Calu3 (cell line): ENCODE results near the gene CUL4A. TPM values are rescaled to one million over a fixed set of nuclear protein-coding genes. Genes with fewer than 3 reads are reported as not detected.
"Not testable (repeated sequence)": the region's sequence is repeated elsewhere in the genome, so short reads cannot be mapped to it uniquely, and the experiment has no call there.

Source experiments
- BruUV-seq: library from RNA; stranded (reverse); fragments of 400-500 nt; replicated peaks from 2 replicates; lab custom pipeline; 2021; lab: Mats Ljungman, UMichigan
- CTCF ChIA-PET: fragments of 300-600 bp; sonication (Branson Sonifier 250); formaldehyde crosslinking; loops from one replicate; lab custom pipeline; 2022; ENCODE audit warnings: antibody characterized with exemption; lab: Charles Lee
- DNase-seq: peaks from one replicate; pipeline ENCODE4 v3.0.0; 2022
- H3K27ac Mint-ChIP-seq: one replicate; pipeline ENCODE4 v1.8.0; 2022; ENCODE audit warnings: mixed read lengths; ENCODE audit not compliant: unreplicated experiment
- H3K27me3 Mint-ChIP-seq: one replicate; pipeline ENCODE4 v1.8.0; 2022; ENCODE audit warnings: mixed read lengths; ENCODE audit not compliant: unreplicated experiment
- H3K36me3 Mint-ChIP-seq: one replicate; pipeline ENCODE4 v1.8.0; 2022; ENCODE audit warnings: mild to moderate bottlenecking, moderate library complexity, mixed read lengths; ENCODE audit not compliant: insufficient read depth, unreplicated experiment
- H3K4me1 Mint-ChIP-seq: one replicate; pipeline ENCODE4 v1.8.0; 2022; ENCODE audit warnings: mild to moderate bottlenecking, low read depth, mixed read lengths; ENCODE audit not compliant: unreplicated experiment
- H3K4me3 Mint-ChIP-seq: one replicate; pipeline ENCODE4 v1.8.0; 2022; ENCODE audit warnings: mild to moderate bottlenecking, low read depth, moderate library complexity, mixed read lengths; ENCODE audit not compliant: unreplicated experiment
- H3K9me3 Mint-ChIP-seq: one replicate; pipeline ENCODE4 v1.8.0; 2022; ENCODE audit warnings: low read depth, mixed read lengths; ENCODE audit not compliant: unreplicated experiment
- intact Hi-C: fragments of 100-400 bp; cut with micrococcal nuclease; formaldehyde crosslinking; loops from one replicate; pipeline ENCODE4 v1.10.0; 2022; ENCODE audit not compliant: unreplicated experiment
- total RNA-seq: library from RNA; stranded (reverse); gene quantifications from 2 replicates; pipeline ENCODE4 v1.2.3, GENCODE V29; 2022
- TF ChIP-seq, protein P1 (sequence below): fragments of 200-600 bp; IDR thresholded peaks from one replicate; pipeline ENCODE4 v1.8.0; 2022; ENCODE audit warnings: antibody characterized with exemption; ENCODE audit not compliant: unreplicated experiment

Gene CUL4A
- total RNA-seq, 1 experiment from 2014 or later = 32.1 TPM

DNA sequence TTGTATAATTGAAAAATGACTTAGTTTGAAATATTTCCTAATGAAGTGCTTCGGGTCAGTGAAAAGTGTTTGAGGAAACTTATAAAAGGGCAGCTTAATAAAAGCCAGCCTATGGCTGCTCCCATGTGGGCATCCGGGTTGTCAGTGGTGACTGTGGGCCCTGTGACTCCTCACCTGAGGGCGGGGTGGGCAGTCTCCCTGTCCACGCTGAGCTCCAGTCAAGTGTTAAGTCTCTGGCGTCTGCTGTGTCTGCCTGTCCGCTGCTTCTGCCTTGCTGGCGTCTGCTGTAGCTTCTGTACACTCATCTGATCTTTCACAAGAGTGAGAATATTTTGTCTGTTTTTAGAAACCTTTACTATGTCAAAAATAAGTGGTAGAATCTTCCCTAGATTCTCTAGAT lies 94.7 kb downstream of the CUL4A start:
- H3K9me3 Mint-ChIP-seq = no peaks in the 10 kb centered on the region
- no TSS peak for BruUV-seq
- CTCF ChIA-PET = no interaction called here
- no peaks in the 10 kb centered on the region for H3K36me3 Mint-ChIP-seq
- H3K4me3 Mint-ChIP-seq = no peak overlapping the region
- DNase-seq = no peak
- intact Hi-C loops = no loop called here
- TF ChIP-seq, protein P1, sequence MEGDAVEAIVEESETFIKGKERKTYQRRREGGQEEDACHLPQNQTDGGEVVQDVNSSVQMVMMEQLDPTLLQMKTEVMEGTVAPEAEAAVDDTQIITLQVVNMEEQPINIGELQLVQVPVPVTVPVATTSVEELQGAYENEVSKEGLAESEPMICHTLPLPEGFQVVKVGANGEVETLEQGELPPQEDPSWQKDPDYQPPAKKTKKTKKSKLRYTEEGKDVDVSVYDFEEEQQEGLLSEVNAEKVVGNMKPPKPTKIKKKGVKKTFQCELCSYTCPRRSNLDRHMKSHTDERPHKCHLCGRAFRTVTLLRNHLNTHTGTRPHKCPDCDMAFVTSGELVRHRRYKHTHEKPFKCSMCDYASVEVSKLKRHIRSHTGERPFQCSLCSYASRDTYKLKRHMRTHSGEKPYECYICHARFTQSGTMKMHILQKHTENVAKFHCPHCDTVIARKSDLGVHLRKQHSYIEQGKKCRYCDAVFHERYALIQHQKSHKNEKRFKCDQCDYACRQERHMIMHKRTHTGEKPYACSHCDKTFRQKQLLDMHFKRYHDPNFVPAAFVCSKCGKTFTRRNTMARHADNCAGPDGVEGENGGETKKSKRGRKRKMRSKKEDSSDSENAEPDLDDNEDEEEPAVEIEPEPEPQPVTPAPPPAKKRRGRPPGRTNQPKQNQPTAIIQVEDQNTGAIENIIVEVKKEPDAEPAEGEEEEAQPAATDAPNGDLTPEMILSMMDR = no peak
- no peak overlapping the region for H3K27ac Mint-ChIP-seq
- H3K4me1 Mint-ChIP-seq = no peaks in the 10 kb centered on the region
- no peaks in the 10 kb centered on the region for H3K27me3 Mint-ChIP-seq

DNA sequence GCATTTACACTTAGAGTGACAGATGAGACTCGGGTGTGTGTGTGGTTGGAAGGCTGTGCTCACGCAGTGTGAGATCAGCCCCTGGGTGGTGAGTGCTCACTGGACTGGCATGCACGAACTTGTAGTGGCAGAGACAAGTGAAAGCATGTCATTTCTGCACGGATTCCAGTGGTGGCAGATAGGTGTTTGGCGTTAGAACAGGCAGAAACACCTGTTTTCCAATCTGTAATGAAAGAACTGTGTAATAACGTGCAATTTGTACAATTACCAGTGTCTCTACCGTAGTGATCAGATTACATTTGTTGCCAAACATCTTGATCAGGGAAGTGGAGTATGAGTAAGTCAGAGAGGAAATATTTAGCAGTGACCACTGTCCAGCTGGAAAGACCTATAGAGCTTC lies 95.8 kb downstream of the CUL4A start:
- Mint-ChIP-seq H3K36me3 (no peaks in the 10 kb centered on the region), H3K27ac (no peak overlapping the region), H3K27me3 (no peaks in the 10 kb centered on the region), H3K4me1 (no peaks in the 10 kb centered on the region), H3K9me3 (no peaks in the 10 kb centered on the region), H3K4me3 (no peak overlapping the region)
- no peak for DNase-seq
- intact Hi-C loops = no loop called here
- TF ChIP-seq, protein P1 = no peak
- CTCF ChIA-PET = no interaction called here
- no TSS peak for BruUV-seq

- H3K9me3 Mint-ChIP-seq = no peaks in the 10 kb centered on the region
- H3K4me1 Mint-ChIP-seq = no peaks in the 10 kb centered on the region
- BruUV-seq = no TSS peak
- intact Hi-C loops = no loop called here
- no peak overlapping the region for H3K27ac Mint-ChIP-seq
- TF ChIP-seq, protein P1 = no peak
- no peak for DNase-seq
- no peaks in the 10 kb centered on the region for H3K27me3 Mint-ChIP-seq
- H3K36me3 Mint-ChIP-seq = peaks cover 6% of the 10 kb centered on the region
- CTCF ChIA-PET = no interaction called here
- H3K4me3 Mint-ChIP-seq = no peak overlapping the region
These were observed 98.1 kb downstream of the CUL4A start for GRCh38 chr13:113307491-113307890.

- intact Hi-C loops = no loop called here
- Mint-ChIP-seq H3K4me3 (no peak overlapping the region), H3K9me3 (no peaks in the 10 kb centered on the region), H3K36me3 (peaks cover 6% of the 10 kb centered on the region), H3K27me3 (no peaks in the 10 kb centered on the region), H3K27ac (no peak overlapping the region), H3K4me1 (no peaks in the 10 kb centered on the region)
- no peak for DNase-seq
- BruUV-seq = no TSS peak
- TF ChIP-seq, protein P1 = no peak
- CTCF ChIA-PET = no interaction called here
These were observed 100.1 kb downstream of the CUL4A start for GRCh38 chr13:113309473-113309872.

- CTCF ChIA-PET, H3K27ac Mint-ChIP-seq, H3K36me3 Mint-ChIP-seq, H3K9me3 Mint-ChIP-seq, H3K4me1 Mint-ChIP-seq, intact Hi-C loops, H3K27me3 Mint-ChIP-seq, BruUV-seq, H3K4me3 Mint-ChIP-seq, DNase-seq: not testable (repeated sequence)
These were observed 104.7 kb downstream of the CUL4A start for GRCh38 chr13:113314112-113314511.

- H3K4me3 Mint-ChIP-seq, H3K4me1 Mint-ChIP-seq, H3K36me3 Mint-ChIP-seq, BruUV-seq, DNase-seq, H3K27me3 Mint-ChIP-seq, H3K9me3 Mint-ChIP-seq, CTCF ChIA-PET, intact Hi-C loops, H3K27ac Mint-ChIP-seq: not testable (repeated sequence)
These were observed 105.6 kb downstream of the CUL4A start for GRCh38 chr13:113314895-113315470.
